ENCODE data around the gene TTC16.

The TTC16 gene

GRCh38 chr9:127694890-127695720 is 20.8 kb upstream of the TTC16 start:
- Histone ChIP-seq H3K36me3 (peaks cover 36% of the 10 kb centered on the region), H3K27ac (no peak overlapping the region), H3K4me3 (no peak overlapping the region), H3K4me2 (no peak overlapping the region), H4K20me1 (no peaks in the 10 kb centered on the region), H3K9ac (no peak overlapping the region), H3K27me3 (peaks cover 8% of the 10 kb centered on the region; the same call in 1 of the 2 replicates), H3K9me3 (peaks cover 6% of the 10 kb centered on the region; the same call in 1 of the 2 replicates), H3K4me1 (no peaks in the 10 kb centered on the region)
- TF ChIP-seq Cebpa-rat (IDR thresholded peaks at IDR 0.05) = no peak

GRCh38 chr9:127697575-127697974 is 18.3 kb upstream of the TTC16 start:
- H4K20me1 ChIP-seq = no peaks in the 10 kb centered on the region
- no peak for TF ChIP-seq Cebpa-rat (IDR thresholded peaks at IDR 0.05)
- H3K36me3 ChIP-seq = peaks cover 16% of the 10 kb centered on the region; the same call in 1 of the 2 replicates
- H3K9ac ChIP-seq = no peak overlapping the region
- H3K4me2 ChIP-seq = no peak overlapping the region
- no peak overlapping the region for H3K4me3 ChIP-seq
- peaks cover 8% of the 10 kb centered on the region; the same call in 1 of the 2 replicates for H3K27me3 ChIP-seq
- no peak overlapping the region for H3K27ac ChIP-seq
- peaks cover 5% of the 10 kb centered on the region; the same call in 1 of the 2 replicates for H3K9me3 ChIP-seq
- H3K4me1 ChIP-seq = no peaks in the 10 kb centered on the region

- Histone ChIP-seq H3K4me1 (no peaks in the 10 kb centered on the region), H3K9ac (no peak overlapping the region), H3K9me3 (peaks cover 5% of the 10 kb centered on the region; the same call in 1 of the 2 replicates), H3K27ac (no peak overlapping the region), H3K36me3 (peaks cover 13% of the 10 kb centered on the region; the same call in 1 of the 2 replicates), H3K4me3 (no peak overlapping the region), H4K20me1 (no peaks in the 10 kb centered on the region), H3K4me2 (no peak overlapping the region), H3K27me3 (peaks cover 8% of the 10 kb centered on the region; the same call in 1 of the 2 replicates)
- TF ChIP-seq Cebpa-rat (IDR thresholded peaks at IDR 0.05) = no peak
These were observed 17.5 kb upstream of the TTC16 start for GRCh38 chr9:127698386-127698785.

- H3K27ac ChIP-seq = no peak overlapping the region
- H3K4me3 ChIP-seq = no peak overlapping the region
- H3K36me3 ChIP-seq = peaks cover 6% of the 10 kb centered on the region; the same call in 1 of the 2 replicates
- H3K9ac ChIP-seq = no peak overlapping the region
- peaks cover 8% of the 10 kb centered on the region; the same call in 1 of the 2 replicates for H3K27me3 ChIP-seq
- peak overlapping the region; percentile 18; the same call in 1 of the 2 replicates for H3K4me2 ChIP-seq
- H4K20me1 ChIP-seq = no peaks in the 10 kb centered on the region
- H3K4me1 ChIP-seq = no peaks in the 10 kb centered on the region
- H3K9me3 ChIP-seq = peaks cover 5% of the 10 kb centered on the region; the same call in 1 of the 2 replicates
- no peak for TF ChIP-seq Cebpa-rat (IDR thresholded peaks at IDR 0.05)
These were observed 16.8 kb upstream of the TTC16 start for GRCh38 chr9:127698985-127699670.

GRCh38 chr9:127700140-127700539 is 15.7 kb upstream of the TTC16 start:
- no peaks in the 10 kb centered on the region for H3K36me3 ChIP-seq
- no peaks in the 10 kb centered on the region for H3K4me1 ChIP-seq
- H3K9ac ChIP-seq = no peak overlapping the region
- peaks cover 8% of the 10 kb centered on the region; the same call in 1 of the 2 replicates for H3K27me3 ChIP-seq
- TF ChIP-seq Cebpa-rat (IDR thresholded peaks at IDR 0.05) = no peak
- H3K9me3 ChIP-seq = peaks cover 5% of the 10 kb centered on the region; the same call in 1 of the 2 replicates
- no peak overlapping the region for H3K4me2 ChIP-seq
- H3K27ac ChIP-seq = no peak overlapping the region
- no peaks in the 10 kb centered on the region for H4K20me1 ChIP-seq
- H3K4me3 ChIP-seq = no peak overlapping the region

- no peak overlapping the region for H3K4me3 ChIP-seq
- no peaks in the 10 kb centered on the region for H3K36me3 ChIP-seq
- peaks cover 5% of the 10 kb centered on the region; the same call in 1 of the 2 replicates for H3K9me3 ChIP-seq
- no peak for TF ChIP-seq Cebpa-rat (IDR thresholded peaks at IDR 0.05)
- peaks cover 8% of the 10 kb centered on the region; the same call in 1 of the 2 replicates for H3K27me3 ChIP-seq
- H4K20me1 ChIP-seq = no peaks in the 10 kb centered on the region
- no peak overlapping the region for H3K27ac ChIP-seq
- H3K4me2 ChIP-seq = no peak overlapping the region
- H3K4me1 ChIP-seq = no peaks in the 10 kb centered on the region
- no peak overlapping the region for H3K9ac ChIP-seq
These were observed 15.2 kb upstream of the TTC16 start for GRCh38 chr9:127700594-127701255.

GRCh38 chr9:127703289-127703946 is 12.5 kb upstream of the TTC16 start:
- Histone ChIP-seq H3K4me2 (no peak overlapping the region), H3K36me3 (no peaks in the 10 kb centered on the region), H3K9ac (no peak overlapping the region), H3K4me1 (peaks cover 14% of the 10 kb centered on the region), H4K20me1 (no peaks in the 10 kb centered on the region), H3K27ac (no peak overlapping the region), H3K27me3 (peaks cover 8% of the 10 kb centered on the region; the same call in 1 of the 2 replicates), H3K9me3 (peaks cover 5% of the 10 kb centered on the region; the same call in 1 of the 2 replicates), H3K4me3 (no peak overlapping the region)
- TF ChIP-seq Cebpa-rat (IDR thresholded peaks at IDR 0.05) = no peak

- Histone ChIP-seq H3K36me3 (no peaks in the 10 kb centered on the region), H3K9me3 (no peaks in the 10 kb centered on the region), H3K9ac (no peak overlapping the region), H3K4me3 (no peak overlapping the region), H4K20me1 (peaks cover 12% of the 10 kb centered on the region), H3K4me2 (no peak overlapping the region), H3K27ac (no peak overlapping the region), H3K4me1 (peaks cover 22% of the 10 kb centered on the region), H3K27me3 (no peaks in the 10 kb centered on the region)
- TF ChIP-seq Cebpa-rat (IDR thresholded peaks at IDR 0.05) = no peak
These were observed 10.1 kb upstream of the TTC16 start for GRCh38 chr9:127705577-127706379.

Data from BLaER1 (cell line).